GM10266 (cell line): ENCODE measurements around the gene DBT.

Source experiments
- DNase-seq: peaks from one replicate; pipeline ENCODE4 v3.0.0; 2012; ENCODE audit errors: extremely low spot score
- CTCF ChIP-seq: IDR thresholded peaks from 2 replicates; pipeline ENCODE4 v1.5.1; 2012; ENCODE audit warnings: mild to moderate bottlenecking, low read depth; ENCODE audit not compliant: control insufficient read depth, insufficient read depth; ENCODE audit errors: missing control alignments

The DBT gene

GRCh38 chr1:100279954-100280682 lies 30.5 kb upstream of the DBT start:
- no peak for DNase-seq
- TF ChIP-seq CTCF: no peak

- TF ChIP-seq CTCF: no peak
- no peak for DNase-seq
Observed at GRCh38 chr1:100279358-100279923, 29.8 kb upstream of the DBT start.

- no peak for TF ChIP-seq CTCF
- DNase-seq: no peak
Observed at GRCh38 chr1:100277866-100278265, 28.2 kb upstream of the DBT start.

GRCh38 chr1:100268202-100268601 lies 18.6 kb upstream of the DBT start:
- no peak for TF ChIP-seq CTCF
- DNase-seq: no peak

- no peak for DNase-seq
- TF ChIP-seq CTCF: no peak
Observed at GRCh38 chr1:100267284-100267683, 17.6 kb upstream of the DBT start.

GRCh38 chr1:100266741-100267140 lies 17.1 kb upstream of the DBT start:
- DNase-seq: no peak
- TF ChIP-seq CTCF: no peak
